ENCODE results near the gene LPP. TPM values are rescaled to one million over a fixed set of nuclear protein-coding genes. Genes with fewer than 3 reads are reported as not detected.

The LPP gene
- total and polyA plus RNA-seq, 2 of the 13 experiments (the other 11 are each of a cell fraction or from before 2014, with no cell fraction given), result 19.2 to 29.9 TPM

DNA sequence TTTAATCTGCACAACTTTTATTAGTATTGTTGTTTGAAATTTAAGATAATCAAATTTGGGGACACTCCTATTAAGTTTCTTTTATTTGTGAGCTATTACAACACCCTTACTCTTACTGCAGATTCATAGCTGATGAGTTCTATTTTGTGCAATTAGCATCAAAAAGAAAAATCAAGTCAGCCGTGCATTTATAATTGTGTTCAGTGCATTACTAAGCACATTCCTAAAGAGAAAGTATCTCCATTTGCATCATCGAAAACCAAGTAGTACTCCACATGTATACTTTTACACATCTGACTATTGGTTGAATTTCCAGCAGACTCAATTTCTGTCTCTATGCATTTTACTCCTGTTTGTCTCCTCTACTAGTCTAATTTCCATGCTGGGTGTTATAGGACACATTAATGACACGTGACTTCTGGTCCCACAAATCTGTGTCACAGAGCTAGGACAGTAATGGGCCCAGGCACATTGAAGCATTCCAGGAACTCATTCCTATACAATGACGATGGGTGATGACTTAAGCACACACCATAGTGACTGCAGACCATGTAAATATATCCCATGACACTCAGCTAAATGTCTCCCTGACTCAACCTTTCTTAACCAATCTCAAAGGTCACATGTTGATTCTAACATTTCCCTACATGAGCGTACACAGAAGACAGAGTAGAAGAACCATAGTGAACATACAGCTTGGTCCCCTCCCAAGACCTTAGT, 477.5 kb downstream of the LPP start:
- H3K4me3 ChIP-seq (replicated peaks in 1 of 3; ENCODE audit: insufficient read depth in 1 of 3, low read depth in 2 of 3, low read length in 3 of 3), result no peak overlapping the region
- ATAC-seq (no peak), DNase-seq (ENCODE audit: low spot score) (peak; percentile 27), FAIRE-seq (no peak)
- WGBS (ENCODE audit: low lambda C conversion rate), result 95% methylated on average over 5 of the region's 5 CpGs
- BruUV-seq (replicated peaks), result no TSS peak
- no peak overlapping the region for H3K9ac ChIP-seq (ENCODE audit: insufficient read depth, low read depth, low read length)
- no peaks in the 10 kb centered on the region for H3K79me2 ChIP-seq (ENCODE audit: insufficient read depth, low read length)
- no peaks in the 10 kb centered on the region; the same call in 1 of the 2 replicates for H3K4me1 ChIP-seq (ENCODE audit: insufficient read depth, low read length)
- no peaks in the 10 kb centered on the region for H3K9me3 ChIP-seq (ENCODE audit: low read length)
- no peaks in the 10 kb centered on the region for H3K27me3 ChIP-seq (ENCODE audit: control insufficient read depth in 1 of 2, insufficient read depth in 2 of 2, low read length in 2 of 2)
- ChIA-PET POLR2A (no interaction called here), CTCF (ENCODE audit: low intra/inter-chr PET ratio, low total read pairs) (no interaction called here)
- H3K36me3 ChIP-seq (replicated peaks in 1 of 2; ENCODE audit: control insufficient read depth in 1 of 2, insufficient read depth in 2 of 2, low read length in 2 of 2), result 0 out of 5 replicates have a peak, but pooled peaks cover 0 to 7% of the 10 kb centered on the region in 2 experiments
- no peak overlapping the region for H3K27ac ChIP-seq (ENCODE audit: extremely low read length, insufficient read depth, low read length)
- H3K4me2 ChIP-seq (ENCODE audit: low read depth, low read length), result no peak overlapping the region
- TF ChIP-seq, protein P1, sequence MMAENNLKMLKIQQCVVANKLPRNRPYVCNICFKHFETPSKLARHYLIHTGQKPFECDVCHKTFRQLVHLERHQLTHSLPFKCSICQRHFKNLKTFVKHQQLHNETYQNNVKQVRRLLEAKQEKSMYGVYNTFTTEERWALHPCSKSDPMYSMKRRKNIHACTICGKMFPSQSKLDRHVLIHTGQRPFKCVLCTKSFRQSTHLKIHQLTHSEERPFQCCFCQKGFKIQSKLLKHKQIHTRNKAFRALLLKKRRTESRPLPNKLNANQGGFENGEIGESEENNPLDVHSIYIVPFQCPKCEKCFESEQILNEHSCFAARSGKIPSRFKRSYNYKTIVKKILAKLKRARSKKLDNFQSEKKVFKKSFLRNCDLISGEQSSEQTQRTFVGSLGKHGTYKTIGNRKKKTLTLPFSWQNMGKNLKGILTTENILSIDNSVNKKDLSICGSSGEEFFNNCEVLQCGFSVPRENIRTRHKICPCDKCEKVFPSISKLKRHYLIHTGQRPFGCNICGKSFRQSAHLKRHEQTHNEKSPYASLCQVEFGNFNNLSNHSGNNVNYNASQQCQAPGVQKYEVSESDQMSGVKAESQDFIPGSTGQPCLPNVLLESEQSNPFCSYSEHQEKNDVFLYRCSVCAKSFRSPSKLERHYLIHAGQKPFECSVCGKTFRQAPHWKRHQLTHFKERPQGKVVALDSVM (CRISPR knock-in tag; IDR thresholded peaks at IDR 0.05), result no peak
- TF ChIP-seq KAT8 (CRISPR knock-in tag; IDR thresholded peaks at IDR 0.05) (no peak), ZNF317 (CRISPR knock-in tag; IDR thresholded peaks at IDR 0.05) (no peak), FOSL2 (CRISPR knock-in tag; IDR thresholded peaks at IDR 0.05) (0 out of 2 replicates have a peak, but pooled peaks have one; percentile 11), ZNF547 (CRISPR knock-in tag; IDR thresholded peaks at IDR 0.05) (no peak), ZNF556 (CRISPR knock-in tag; IDR thresholded peaks at IDR 0.05; ENCODE audit: borderline replicate concordance) (no peak), NFYB (CRISPR knock-in tag; IDR thresholded peaks at IDR 0.05) (no peak)
- H4K20me1 ChIP-seq (ENCODE audit: insufficient read depth, low read length), result no peaks in the 10 kb centered on the region
- intact Hi-C loops (cut with micrococcal nuclease; ENCODE audit: unreplicated experiment) (no loop called here), in situ Hi-C loops (cut with HindIII; ENCODE audit: extremely low pct_ligation_motif_present, low pct_unique_long_range_greater_than_20kb) (no loop called here)
- H2AFZ ChIP-seq (ENCODE audit: low read length), result no peak overlapping the region
